ENCODE data around the gene FZD10.

The FZD10 gene

DNA sequence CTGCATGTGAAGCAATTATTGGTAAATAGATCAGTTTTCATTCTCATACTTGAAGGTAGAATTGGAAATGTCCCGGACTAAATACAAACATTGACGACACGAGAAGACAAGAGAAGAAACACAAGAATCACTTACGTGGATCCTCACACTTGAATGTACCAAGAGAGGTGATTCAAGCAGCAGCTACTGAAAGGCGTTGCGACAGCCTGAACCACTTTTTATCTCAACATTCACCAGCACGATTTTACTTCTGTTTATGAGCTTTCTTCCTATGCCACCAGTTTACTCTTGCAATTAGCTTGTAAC is 3.6 kb upstream of the FZD10 start:
- TF ChIP-seq, protein P1, sequence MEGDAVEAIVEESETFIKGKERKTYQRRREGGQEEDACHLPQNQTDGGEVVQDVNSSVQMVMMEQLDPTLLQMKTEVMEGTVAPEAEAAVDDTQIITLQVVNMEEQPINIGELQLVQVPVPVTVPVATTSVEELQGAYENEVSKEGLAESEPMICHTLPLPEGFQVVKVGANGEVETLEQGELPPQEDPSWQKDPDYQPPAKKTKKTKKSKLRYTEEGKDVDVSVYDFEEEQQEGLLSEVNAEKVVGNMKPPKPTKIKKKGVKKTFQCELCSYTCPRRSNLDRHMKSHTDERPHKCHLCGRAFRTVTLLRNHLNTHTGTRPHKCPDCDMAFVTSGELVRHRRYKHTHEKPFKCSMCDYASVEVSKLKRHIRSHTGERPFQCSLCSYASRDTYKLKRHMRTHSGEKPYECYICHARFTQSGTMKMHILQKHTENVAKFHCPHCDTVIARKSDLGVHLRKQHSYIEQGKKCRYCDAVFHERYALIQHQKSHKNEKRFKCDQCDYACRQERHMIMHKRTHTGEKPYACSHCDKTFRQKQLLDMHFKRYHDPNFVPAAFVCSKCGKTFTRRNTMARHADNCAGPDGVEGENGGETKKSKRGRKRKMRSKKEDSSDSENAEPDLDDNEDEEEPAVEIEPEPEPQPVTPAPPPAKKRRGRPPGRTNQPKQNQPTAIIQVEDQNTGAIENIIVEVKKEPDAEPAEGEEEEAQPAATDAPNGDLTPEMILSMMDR (IDR thresholded peaks at IDR 0.05), result no peak

DNA sequence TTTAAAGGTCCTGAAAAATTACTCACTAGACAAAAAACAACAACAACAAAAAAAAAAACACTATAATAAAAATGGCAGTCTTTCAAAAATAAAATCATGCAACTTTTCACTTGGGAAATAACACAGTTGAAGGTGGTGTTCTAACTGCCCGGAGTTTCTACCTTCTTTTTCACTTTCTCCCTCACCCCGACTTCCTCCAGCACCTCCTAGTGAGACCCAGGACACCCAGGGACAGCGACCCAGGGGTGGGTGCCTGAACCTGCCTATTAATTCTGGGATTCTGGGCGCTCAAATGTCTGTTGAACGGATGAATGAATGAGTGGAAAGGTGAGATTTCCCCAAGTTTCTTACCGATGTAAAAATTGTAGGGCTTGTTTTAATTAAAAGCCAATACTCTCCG is 2.0 kb upstream of the FZD10 start:
- TF ChIP-seq, protein P1 (IDR thresholded peaks at IDR 0.05), result no peak

DNA sequence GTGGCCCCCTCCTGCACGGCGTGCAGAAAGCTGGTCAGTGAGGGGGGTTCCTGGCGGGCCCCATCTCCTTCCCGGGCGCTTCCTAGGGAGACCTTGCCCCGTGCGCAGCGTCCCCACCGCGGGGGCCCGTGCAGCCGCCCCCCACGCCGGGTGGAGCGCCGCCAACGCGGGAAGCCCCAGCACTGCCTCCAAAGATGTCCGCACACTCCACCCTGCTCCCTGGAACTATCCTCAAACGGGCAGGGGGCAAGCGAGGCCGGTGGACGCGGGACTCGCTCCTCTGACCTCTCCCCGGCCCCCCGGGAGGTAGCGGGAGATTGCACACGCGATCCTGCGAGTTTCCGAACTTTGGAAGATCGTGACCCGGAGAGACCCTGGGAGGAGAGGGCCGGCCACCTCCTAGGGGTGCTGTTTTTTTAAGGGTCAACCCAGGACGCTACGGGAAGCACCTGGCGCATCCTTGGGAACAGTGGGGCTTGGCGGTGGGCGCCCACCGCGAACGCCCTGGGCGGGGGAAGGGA is 1.5 kb upstream of the FZD10 start:
- TF ChIP-seq, protein P1 (IDR thresholded peaks at IDR 0.05), result no peak

DNA sequence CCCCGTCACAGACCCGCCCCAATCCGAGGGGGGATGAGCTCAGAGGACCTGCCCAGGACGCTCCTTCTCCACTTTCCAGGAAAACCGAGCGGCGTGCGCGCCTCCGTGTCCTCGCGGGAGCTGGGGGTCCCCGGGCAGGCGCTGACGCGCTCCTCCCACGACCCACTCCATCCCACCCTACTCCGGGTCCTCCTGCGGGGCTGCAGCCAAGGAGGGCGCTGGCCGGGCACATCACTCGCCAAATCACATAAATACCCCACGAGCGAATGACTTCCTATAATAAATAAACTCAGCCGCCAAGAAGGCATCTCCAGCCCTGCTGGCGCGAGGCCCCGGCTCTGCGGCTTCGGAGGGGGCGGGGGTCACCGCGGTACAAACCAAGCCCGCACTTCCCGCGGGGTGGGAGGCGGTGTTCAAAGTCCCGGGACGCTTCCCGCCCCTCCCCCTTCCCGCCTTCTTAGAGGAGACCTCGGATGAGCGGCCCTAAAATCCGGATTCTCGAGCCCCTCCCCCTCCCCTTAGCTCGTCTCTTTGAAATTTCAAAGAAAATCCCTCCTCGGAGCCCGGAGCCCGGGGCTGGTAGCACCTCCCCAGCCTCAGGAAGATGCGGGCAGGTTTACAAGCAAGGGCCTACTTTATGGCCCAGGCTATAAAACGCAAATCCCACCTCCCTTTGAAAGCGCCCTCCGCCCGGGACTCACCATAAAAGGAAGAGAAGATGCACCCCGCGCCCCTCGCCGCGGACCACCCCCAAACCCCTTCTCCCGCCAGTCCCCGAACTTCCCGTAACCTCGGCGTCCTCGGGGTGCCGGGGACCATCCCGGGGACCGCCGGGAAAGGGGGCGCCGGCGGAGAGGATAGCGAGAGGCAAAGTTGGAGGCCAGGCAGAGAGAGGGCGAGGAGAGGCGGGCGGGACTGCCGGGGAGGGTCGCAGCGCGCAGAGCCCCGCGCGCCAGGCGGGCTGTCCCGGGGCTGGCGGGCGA is 712 bp upstream of the FZD10 start:
- TF ChIP-seq, protein P1 (IDR thresholded peaks at IDR 0.05), result no peak

DNA sequence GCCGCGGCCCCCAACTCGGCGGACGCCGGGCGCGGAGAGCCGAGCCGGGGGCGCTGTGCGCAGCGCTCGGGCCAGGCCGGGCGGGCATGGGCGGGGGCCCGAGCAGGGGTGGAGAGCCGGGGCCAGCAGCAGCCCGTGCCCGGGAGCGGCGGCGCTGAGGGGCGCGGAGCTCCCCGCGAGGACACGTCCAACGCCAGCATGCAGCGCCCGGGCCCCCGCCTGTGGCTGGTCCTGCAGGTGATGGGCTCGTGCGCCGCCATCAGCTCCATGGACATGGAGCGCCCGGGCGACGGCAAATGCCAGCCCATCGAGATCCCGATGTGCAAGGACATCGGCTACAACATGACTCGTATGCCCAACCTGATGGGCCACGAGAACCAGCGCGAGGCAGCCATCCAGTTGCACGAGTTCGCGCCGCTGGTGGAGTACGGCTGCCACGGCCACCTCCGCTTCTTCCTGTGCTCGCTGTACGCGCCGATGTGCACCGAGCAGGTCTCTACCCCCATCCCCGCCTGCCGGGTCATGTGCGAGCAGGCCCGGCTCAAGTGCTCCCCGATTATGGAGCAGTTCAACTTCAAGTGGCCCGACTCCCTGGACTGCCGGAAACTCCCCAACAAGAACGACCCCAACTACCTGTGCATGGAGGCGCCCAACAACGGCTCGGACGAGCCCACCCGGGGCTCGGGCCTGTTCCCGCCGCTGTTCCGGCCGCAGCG is 639 bp downstream of the FZD10 start:
- TF ChIP-seq, protein P1 (IDR thresholded peaks at IDR 0.05), result no peak

DNA sequence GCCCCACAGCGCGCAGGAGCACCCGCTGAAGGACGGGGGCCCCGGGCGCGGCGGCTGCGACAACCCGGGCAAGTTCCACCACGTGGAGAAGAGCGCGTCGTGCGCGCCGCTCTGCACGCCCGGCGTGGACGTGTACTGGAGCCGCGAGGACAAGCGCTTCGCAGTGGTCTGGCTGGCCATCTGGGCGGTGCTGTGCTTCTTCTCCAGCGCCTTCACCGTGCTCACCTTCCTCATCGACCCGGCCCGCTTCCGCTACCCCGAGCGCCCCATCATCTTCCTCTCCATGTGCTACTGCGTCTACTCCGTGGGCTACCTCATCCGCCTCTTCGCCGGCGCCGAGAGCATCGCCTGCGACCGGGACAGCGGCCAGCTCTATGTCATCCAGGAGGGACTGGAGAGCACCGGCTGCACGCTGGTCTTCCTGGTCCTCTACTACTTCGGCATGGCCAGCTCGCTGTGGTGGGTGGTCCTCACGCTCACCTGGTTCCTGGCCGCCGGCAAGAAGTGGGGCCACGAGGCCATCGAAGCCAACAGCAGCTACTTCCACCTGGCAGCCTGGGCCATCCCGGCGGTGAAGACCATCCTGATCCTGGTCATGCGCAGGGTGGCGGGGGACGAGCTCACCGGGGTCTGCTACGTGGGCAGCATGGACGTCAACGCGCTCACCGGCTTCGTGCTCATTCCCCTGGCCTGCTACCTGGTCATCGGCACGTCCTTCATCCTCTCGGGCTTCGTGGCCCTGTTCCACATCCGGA is 1.4 kb downstream of the FZD10 start:
- TF ChIP-seq, protein P1 (IDR thresholded peaks at IDR 0.05), result no peak

DNA sequence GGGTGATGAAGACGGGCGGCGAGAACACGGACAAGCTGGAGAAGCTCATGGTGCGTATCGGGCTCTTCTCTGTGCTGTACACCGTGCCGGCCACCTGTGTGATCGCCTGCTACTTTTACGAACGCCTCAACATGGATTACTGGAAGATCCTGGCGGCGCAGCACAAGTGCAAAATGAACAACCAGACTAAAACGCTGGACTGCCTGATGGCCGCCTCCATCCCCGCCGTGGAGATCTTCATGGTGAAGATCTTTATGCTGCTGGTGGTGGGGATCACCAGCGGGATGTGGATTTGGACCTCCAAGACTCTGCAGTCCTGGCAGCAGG is 1.9 kb downstream of the FZD10 start:
- TF ChIP-seq, protein P1 (IDR thresholded peaks at IDR 0.05), result no peak
